Urinary bladder (tissue), 4 donors: ENCODE data around the gene C1S. TPM values are rescaled to one million over a fixed set of nuclear protein-coding genes. Genes with fewer than 3 reads are reported as not detected.
A peak's percentile ranks its signal among the peaks of the same experiment; 100 is the strongest.
"Not testable (repeated sequence)": the region's sequence is repeated elsewhere in the genome, so short reads cannot be mapped to it uniquely, and the experiment has no call there.

Experiments used
- DNase-seq: peaks from one replicate; pipeline ENCODE4 v3.0.0-alpha.2; 2015; ENCODE audit errors: extremely low spot score
- H3K27ac ChIP-seq: one replicate; pipeline ENCODE4 v1.5.1; 2013; ENCODE audit warnings: low read depth, mild to moderate bottlenecking, moderate library complexity
- H3K36me3 ChIP-seq: one replicate; pipeline ENCODE4 v1.6.1; 2013; ENCODE audit warnings: mild to moderate bottlenecking, moderate library complexity; ENCODE audit not compliant: insufficient read depth
- H3K4me1 ChIP-seq: one replicate; pipeline ENCODE4 v1.6.1; 2013; ENCODE audit warnings: mild to moderate bottlenecking, moderate library complexity; ENCODE audit not compliant: insufficient read depth
- H3K4me3 ChIP-seq: one replicate; pipeline ENCODE4 v1.5.1; 2013; ENCODE audit warnings: low read depth, low read length
- WGBS: extraction: QIAGEN DNeasy Blood & Tissue Kit; methylation state at CpG from one replicate; pipeline ENCODE4 v1.1.7; 2013; 5-methylcytosine and 5-hydroxymethylcytosine counted together
- polyA plus RNA-seq: library from polyadenylated mRNA; stranded (reverse); fragments of 200-250 nt; gene quantifications from one replicate; pipeline ENCODE4 v1.2.3, GENCODE V29; 2013
- total RNA-seq: library from RNA; depleted of rRNA; stranded (reverse); fragments of >200 nt; gene quantifications from one replicate; pipeline ENCODE4 v1.2.3, GENCODE V29; 2014
- donor health status: healthy with polysubstance abuse.
- donor health status: healthy.

Gene C1S
- total RNA-seq (196 TPM), polyA plus RNA-seq (918 TPM)

GRCh38 chr12:7060353-7060954 lies at the start of gene C1S:
TSS of gene C1S (plus strand) at chr12:7060718. CDS start at chr12:7061913, 1,195 bp downstream.
- H3K4me1 ChIP-seq = no peaks in the 10 kb centered on the region
- 17% methylated on average over 10 of the region's 10 CpGs for WGBS
- peak within 1 kb of the TSS; percentile 38 for H3K27ac ChIP-seq
- peak; percentile 64 for DNase-seq
- H3K4me3 ChIP-seq = peak within 1 kb of the TSS; percentile 36
- H3K36me3 ChIP-seq = no peaks in the 10 kb centered on the region

DNA sequence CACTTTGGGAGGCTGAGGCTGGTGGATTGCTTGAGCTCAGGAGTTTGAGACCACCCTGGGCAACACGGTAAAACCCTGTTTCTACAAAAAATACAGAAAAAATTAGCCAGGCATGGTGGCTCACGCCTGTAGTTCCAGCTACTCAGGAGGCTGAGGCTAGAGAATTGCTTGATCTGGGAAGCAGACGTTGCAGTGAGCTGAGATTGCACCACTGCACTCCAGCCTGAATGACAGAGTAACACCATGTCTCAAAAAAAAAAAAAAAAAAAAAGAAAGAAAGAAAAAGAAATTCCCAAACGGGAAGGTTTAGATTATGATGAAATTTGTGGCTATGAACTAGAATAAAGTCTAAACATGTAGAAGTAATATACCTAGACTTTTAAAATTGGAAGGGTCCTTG lies 49.1 kb upstream of the C1S start:
- not testable (repeated sequence) for H3K36me3 ChIP-seq, H3K4me3 ChIP-seq, DNase-seq, H3K27ac ChIP-seq, H3K4me1 ChIP-seq
- WGBS = 86% methylated on average over 4 of the region's 4 CpGs

DNA sequence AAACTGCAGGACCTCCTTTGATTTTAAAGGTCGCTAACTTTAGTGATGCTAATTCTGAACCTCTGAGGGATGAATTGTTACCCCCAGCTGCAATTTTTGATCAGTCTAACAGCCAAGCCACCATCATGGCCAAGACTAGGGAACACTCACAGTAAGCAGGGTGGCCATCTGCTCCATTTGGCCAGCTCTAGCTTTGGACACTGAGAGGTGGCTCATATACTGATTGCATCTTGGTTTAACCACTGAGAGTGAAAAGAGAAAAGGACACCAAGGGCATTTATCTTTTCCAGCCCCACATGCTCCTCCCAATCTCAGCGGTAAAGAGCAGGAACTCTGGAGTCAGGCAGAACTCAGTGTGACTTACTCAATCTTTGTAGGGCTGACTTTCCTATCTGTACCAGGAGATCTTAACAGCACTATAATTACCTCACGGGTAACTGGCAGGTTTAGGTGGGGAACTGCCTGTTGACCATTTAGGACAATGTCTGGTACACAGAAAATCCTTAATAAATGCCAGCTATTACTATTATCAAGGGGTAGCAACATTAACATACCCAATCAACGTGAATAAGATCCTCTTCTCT lies 48.4 kb upstream of the C1S start:
- Histone ChIP-seq H3K36me3 (no peaks in the 10 kb centered on the region), H3K27ac (no peak overlapping the region), H3K4me3 (no peak overlapping the region), H3K4me1 (peaks cover under 1% of the 10 kb centered on the region)
- no peak for DNase-seq
- 72% methylated on average over 4 of the region's 4 CpGs for WGBS

- Histone ChIP-seq H3K27ac (no peak overlapping the region), H3K4me1 (peaks cover 1% of the 10 kb centered on the region), H3K36me3 (no peaks in the 10 kb centered on the region), H3K4me3 (no peak overlapping the region)
- WGBS = 95% methylated on average over 3 of the region's 3 CpGs
- DNase-seq = no peak
Observed at GRCh38 chr12:7013101-7013500, 47.4 kb upstream of the C1S start.

- H3K4me1 ChIP-seq = peaks cover 1% of the 10 kb centered on the region
- no peak overlapping the region for H3K27ac ChIP-seq
- no peak overlapping the region for H3K4me3 ChIP-seq
- no peaks in the 10 kb centered on the region for H3K36me3 ChIP-seq
- no peak for DNase-seq
- WGBS = 71% methylated on average over 6 of the region's 6 CpGs
Observed at GRCh38 chr12:7015555-7016370, 44.8 kb upstream of the C1S start.

DNA sequence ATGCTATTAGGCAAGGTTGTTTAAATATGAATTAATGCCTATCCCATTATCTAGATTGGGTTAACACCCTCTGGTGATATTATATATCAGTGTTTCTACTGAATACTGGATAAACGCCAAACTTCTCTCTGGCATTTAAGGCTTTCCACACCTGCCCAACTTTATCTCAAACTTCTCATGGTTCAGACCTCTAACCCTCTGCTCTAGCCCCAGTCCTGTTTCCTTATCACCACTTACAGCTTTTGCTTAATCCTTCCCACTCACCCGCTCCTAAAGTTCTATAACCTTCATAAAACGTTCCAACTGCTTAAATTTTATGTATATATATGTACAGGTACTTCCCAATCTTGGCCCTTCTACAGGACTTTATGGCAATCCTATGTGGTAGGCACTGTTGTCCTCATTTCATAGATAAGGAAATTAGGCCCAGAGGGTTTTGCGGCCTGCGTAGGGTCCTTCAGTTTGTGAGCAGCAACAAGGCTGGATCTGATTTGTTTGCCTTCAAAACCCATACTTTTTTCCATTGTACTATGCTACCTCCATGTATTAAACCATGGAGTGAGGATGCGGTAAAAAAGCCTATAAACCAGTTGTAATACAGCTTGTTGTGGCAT lies 43.5 kb upstream of the C1S start:
- no peak for DNase-seq
- no peak overlapping the region for H3K27ac ChIP-seq
- H3K4me3 ChIP-seq = peak overlapping the region; percentile 73
- no peaks in the 10 kb centered on the region for H3K36me3 ChIP-seq
- H3K4me1 ChIP-seq = peaks cover 1% of the 10 kb centered on the region
- WGBS = 74% methylated on average over 6 of the region's 6 CpGs

- H3K4me3 ChIP-seq = peak overlapping the region; percentile 73
- peak overlapping the region; percentile 92 for H3K27ac ChIP-seq
- no peak for DNase-seq
- peaks cover 1% of the 10 kb centered on the region for H3K4me1 ChIP-seq
- H3K36me3 ChIP-seq = no peaks in the 10 kb centered on the region
- WGBS = 2% methylated on average over 25 of the region's 25 CpGs
Observed at GRCh38 chr12:7017870-7018349, 42.6 kb upstream of the C1S start.

DNA sequence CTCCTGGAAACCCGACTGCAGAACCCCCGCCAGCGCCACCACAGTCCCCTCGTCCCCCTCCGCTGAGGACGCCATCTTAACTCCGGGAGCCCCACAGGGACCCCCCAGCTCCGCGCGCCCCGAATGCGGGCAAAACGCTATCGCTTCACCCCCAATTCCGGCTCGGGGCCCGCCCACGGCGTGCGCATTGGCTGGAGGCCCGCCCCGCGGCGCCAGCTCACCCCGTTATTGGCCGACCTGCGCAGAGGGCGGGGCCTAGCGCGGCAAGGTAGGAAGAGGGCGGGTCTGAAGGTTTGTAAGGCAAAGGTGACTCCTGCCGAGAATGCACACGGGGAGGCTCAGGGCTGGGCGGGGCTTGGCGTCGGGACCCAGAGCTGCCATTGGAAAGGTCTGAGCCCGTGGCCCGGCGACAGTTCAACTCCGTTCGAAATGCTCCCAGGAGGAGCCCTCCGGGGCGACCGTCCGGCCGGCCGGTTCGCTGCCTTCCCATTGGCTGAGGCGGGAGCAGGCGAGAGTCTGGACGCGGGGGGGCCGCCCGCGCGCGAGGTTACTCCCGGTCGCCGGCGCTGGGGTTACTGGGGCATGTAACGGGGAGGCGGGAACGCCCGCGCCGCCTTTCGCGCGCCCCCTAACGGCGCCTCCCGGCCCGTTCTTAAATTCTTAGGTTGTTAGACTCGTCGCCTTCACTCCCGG lies 42.0 kb upstream of the C1S start, which contains the start of gene LPCAT3:
LPCAT3 (minus strand) TSS at position 127 of the 693 bp plus-strand sequence; CDS start at position 75, 52 bp downstream.
- peak within 1 kb of the TSS; percentile 73 for H3K4me3 ChIP-seq
- DNase-seq = peak; percentile 82
- WGBS = under 1% methylated on average over 77 of the region's 77 CpGs

GRCh38 chr12:7019043-7019569 lies 41.4 kb upstream of the C1S start:
- WGBS = 6% methylated on average over 6 of the region's 6 CpGs
- Histone ChIP-seq H3K4me1 (peaks cover 1% of the 10 kb centered on the region), H3K27ac (no peak overlapping the region), H3K4me3 (peak overlapping the region; percentile 73), H3K36me3 (no peaks in the 10 kb centered on the region)
- DNase-seq = no peak

More for the DNA sequence above, 42.0 kb upstream of the C1S start, which contains the start of gene LPCAT3:
- H3K4me1 ChIP-seq = peaks cover 1% of the 10 kb centered on the region
- no peaks in the 10 kb centered on the region for H3K36me3 ChIP-seq
- H3K27ac ChIP-seq = peak within 1 kb of the TSS; percentile 92

DNA sequence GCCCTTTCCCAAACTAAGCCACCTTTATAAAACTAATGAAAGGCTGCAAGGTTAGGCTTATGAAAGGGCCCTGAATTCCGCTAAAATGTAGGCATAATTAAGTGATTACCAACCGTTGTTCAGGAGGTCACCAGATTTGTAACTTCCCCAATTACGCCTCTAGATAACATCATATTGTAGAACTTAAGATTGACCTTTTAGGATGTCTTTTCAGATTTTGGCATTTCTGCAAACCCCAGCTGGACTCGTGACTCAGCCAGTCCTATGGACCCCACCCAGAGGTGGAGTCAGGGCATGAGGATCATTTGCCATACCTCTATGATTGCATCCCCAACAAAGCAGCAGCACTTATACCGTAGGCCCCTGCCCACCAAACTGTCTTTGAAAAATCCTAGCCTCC lies 38.6 kb upstream of the C1S start:
- WGBS = 72% methylated on average over 5 of the region's 5 CpGs
- H3K4me1 ChIP-seq = peaks cover 1% of the 10 kb centered on the region
- DNase-seq = no peak
- no peak overlapping the region for H3K27ac ChIP-seq
- no peak overlapping the region for H3K4me3 ChIP-seq
- no peaks in the 10 kb centered on the region for H3K36me3 ChIP-seq

GRCh38 chr12:7023114-7023513 lies 37.4 kb upstream of the C1S start:
- no peaks in the 10 kb centered on the region for H3K36me3 ChIP-seq
- no peaks in the 10 kb centered on the region for H3K4me1 ChIP-seq
- no peak overlapping the region for H3K4me3 ChIP-seq
- no peak for DNase-seq
- WGBS = 81% methylated on average over 3 of the region's 3 CpGs
- no peak overlapping the region for H3K27ac ChIP-seq

GRCh38 chr12:7026854-7027253 lies 33.7 kb upstream of the C1S start:
- Histone ChIP-seq H3K4me1 (no peaks in the 10 kb centered on the region), H3K4me3 (no peak overlapping the region), H3K36me3 (no peaks in the 10 kb centered on the region), H3K27ac (no peak overlapping the region)
- no peak for DNase-seq
- 69% methylated on average over 1 of the region's 1 CpG for WGBS

DNA sequence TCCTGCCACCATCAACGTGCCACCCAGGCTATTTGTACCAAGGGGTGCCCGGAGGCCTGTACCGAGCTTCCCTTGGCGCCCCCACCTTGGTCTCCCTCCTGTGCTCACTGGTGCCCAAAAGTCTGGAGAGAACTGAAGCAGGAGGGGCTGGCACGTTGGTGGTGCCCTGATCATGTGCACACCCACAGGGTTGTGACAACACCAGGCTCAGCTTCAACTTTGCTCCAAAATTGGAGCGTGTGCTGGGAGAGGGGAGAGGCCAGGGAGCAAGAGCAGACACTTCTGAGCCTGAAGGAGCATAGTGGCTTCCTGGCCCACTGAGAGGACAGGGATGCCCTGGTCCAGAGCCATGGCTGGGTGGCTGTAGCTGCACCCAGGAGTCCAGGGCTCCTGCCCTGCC lies 29.2 kb upstream of the C1S start:
- H3K4me3 ChIP-seq = no peak overlapping the region
- WGBS = 81% methylated on average over 6 of the region's 6 CpGs
- H3K27ac ChIP-seq = no peak overlapping the region
- H3K36me3 ChIP-seq = no peaks in the 10 kb centered on the region
- no peak for DNase-seq
- no peaks in the 10 kb centered on the region for H3K4me1 ChIP-seq
